Gastroesophageal sphincter (tissue), 3 donors: ENCODE results near the gene KBTBD2.

ENCODE experiments used
- EP300 ChIP-seq: sonication (generic); formaldehyde crosslinking; IDR thresholded peaks from one replicate; pipeline ENCODE4 v1.6.1; 2017; ENCODE audit warnings: antibody characterized with exemption, mild to moderate bottlenecking
- TF ChIP-seq, protein P1 (sequence below), 4 experiments: fragments of 200-600 bp in 2 of 4; fragments of 450-650 bp in 2 of 4; sonication (generic) in 1 of 4; IDR thresholded peaks; one replicate each; pipeline ENCODE4 v1.5.1; 2017 to 2019; ENCODE audit warnings: antibody characterized with exemption in 4 of 4, mild to moderate bottlenecking in 2 of 4, moderate library complexity in 2 of 4

DNA sequence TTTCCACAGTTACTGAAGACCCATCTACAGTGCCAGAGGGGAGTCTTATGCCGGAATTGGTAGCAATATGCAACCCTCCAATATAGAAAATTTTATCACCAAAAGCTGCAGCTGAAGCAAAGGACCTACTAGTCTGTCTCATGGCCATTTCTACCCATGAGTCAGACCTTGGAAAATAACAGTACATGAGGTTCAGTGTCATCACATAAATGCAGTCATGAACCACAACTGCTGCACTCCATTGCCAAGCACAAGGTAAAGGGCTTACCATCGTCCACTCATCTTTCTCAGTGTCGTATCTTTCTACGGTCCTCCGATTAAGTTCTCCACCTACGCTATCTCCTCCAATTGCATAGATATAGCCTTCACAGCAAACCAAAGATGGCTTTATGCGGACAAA is 21.8 kb downstream of the KBTBD2 start:
- TF ChIP-seq, protein P1, sequence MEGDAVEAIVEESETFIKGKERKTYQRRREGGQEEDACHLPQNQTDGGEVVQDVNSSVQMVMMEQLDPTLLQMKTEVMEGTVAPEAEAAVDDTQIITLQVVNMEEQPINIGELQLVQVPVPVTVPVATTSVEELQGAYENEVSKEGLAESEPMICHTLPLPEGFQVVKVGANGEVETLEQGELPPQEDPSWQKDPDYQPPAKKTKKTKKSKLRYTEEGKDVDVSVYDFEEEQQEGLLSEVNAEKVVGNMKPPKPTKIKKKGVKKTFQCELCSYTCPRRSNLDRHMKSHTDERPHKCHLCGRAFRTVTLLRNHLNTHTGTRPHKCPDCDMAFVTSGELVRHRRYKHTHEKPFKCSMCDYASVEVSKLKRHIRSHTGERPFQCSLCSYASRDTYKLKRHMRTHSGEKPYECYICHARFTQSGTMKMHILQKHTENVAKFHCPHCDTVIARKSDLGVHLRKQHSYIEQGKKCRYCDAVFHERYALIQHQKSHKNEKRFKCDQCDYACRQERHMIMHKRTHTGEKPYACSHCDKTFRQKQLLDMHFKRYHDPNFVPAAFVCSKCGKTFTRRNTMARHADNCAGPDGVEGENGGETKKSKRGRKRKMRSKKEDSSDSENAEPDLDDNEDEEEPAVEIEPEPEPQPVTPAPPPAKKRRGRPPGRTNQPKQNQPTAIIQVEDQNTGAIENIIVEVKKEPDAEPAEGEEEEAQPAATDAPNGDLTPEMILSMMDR (IDR thresholded peaks at IDR 0.05): no peak
- TF ChIP-seq EP300: no peak
